ENCODE data around the gene MOB1B. TPM values are rescaled to one million over a fixed set of nuclear protein-coding genes. Genes with fewer than 3 reads are reported as not detected.

The MOB1B gene
- total and polyA plus RNA-seq, 2 of the 13 experiments (the other 11 are each of a cell fraction or from before 2014, with no cell fraction given), result 3.9 to 4.0 TPM

DNA sequence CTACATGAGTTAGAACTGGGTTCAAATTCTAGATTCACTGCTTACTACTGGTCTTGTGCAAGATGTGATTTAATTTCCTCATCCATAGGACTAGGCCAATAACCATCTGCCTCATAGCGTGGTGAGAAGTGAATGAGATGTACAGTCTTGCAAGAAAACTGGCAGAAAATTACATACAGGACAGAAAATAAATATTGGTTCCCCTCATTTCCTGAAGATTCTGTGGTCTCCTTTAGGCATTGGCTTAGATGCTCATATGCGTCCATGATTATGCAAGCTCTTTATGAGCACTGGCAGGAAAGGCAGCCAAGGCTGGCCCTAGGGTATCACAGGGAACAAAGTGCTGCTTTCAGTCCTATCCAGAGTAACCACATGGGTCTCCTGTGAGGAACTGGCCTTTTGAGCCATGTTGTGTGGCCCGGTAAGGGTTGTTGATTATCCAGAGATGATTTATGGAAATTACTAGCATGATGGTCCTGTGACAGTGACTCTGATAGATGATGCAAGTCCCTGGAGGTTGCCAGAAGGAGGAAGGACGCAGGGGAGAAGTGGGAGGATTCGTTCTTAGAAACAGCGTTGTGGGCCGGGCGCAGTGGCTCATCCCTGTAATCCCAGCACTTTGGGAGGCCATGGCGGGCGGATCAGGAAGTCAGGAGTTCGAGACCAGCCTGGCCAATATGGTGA is 9.9 kb upstream of the MOB1B start:
- Histone ChIP-seq H3K27me3 (ENCODE audit: control insufficient read depth in 1 of 2, insufficient read depth in 2 of 2, low read length in 2 of 2) (no peaks in the 10 kb centered on the region), H3K4me1 (ENCODE audit: insufficient read depth, low read length) (peaks cover 16% of the 10 kb centered on the region), H3K9ac (ENCODE audit: insufficient read depth, low read depth, low read length) (no peak overlapping the region), H2AFZ (ENCODE audit: low read length) (no peak overlapping the region), H3K36me3 (replicated peaks in 1 of 2; ENCODE audit: control insufficient read depth in 1 of 2, insufficient read depth in 2 of 2, low read length in 2 of 2) (no peaks in the 10 kb centered on the region), H3K27ac (ENCODE audit: extremely low read length, insufficient read depth, low read length) (no peak overlapping the region), H3K4me3 (replicated peaks in 1 of 3; ENCODE audit: insufficient read depth in 1 of 3, low read depth in 2 of 3, low read length in 3 of 3) (no peak overlapping the region), H3K79me2 (ENCODE audit: insufficient read depth, low read length) (no peaks in the 10 kb centered on the region), H4K20me1 (ENCODE audit: insufficient read depth, low read length) (no peaks in the 10 kb centered on the region), H3K9me3 (ENCODE audit: low read length) (no peaks in the 10 kb centered on the region), H3K4me2 (ENCODE audit: low read depth, low read length) (no peak overlapping the region)
- FAIRE-seq, result no peak
- ChIA-PET POLR2A (no interaction called here), CTCF (ENCODE audit: low intra/inter-chr PET ratio, low total read pairs) (no interaction called here)
- intact Hi-C loops (cut with micrococcal nuclease; ENCODE audit: unreplicated experiment) (no loop called here), in situ Hi-C loops (cut with HindIII; ENCODE audit: extremely low pct_ligation_motif_present, low pct_unique_long_range_greater_than_20kb) (no loop called here)
- TF ChIP-seq SAFB2 (CRISPR knock-in tag; IDR thresholded peaks at IDR 0.05; ENCODE audit: borderline replicate concordance, low read depth) (no peak), KLF9 (CRISPR knock-in tag; IDR thresholded peaks at IDR 0.05; ENCODE audit: low read depth) (no peak), ZNF672 (CRISPR knock-in tag; IDR thresholded peaks at IDR 0.05) (no peak), SNAPC2 (CRISPR knock-in tag; IDR thresholded peaks at IDR 0.05) (no peak), ZSCAN30 (CRISPR knock-in tag; IDR thresholded peaks at IDR 0.05) (no peak), CREB1 (IDR thresholded peaks at IDR 0.05) (no peak), CREB1 (CRISPR knock-in tag; IDR thresholded peaks at IDR 0.05) (no peak), ZIK1 (CRISPR knock-in tag; IDR thresholded peaks at IDR 0.05; ENCODE audit: borderline replicate concordance, low read depth) (no peak), ETV6 (CRISPR knock-in tag; conservative IDR thresholded peaks at IDR 0.05) (no peak), YY1 (IDR thresholded peaks at IDR 0.05; ENCODE audit: insufficient read depth, insufficient replicate concordance, low read depth, low read length) (no peak), STAT5B (CRISPR knock-in tag; IDR thresholded peaks at IDR 0.05) (no peak)
- TF ChIP-seq, protein P1, sequence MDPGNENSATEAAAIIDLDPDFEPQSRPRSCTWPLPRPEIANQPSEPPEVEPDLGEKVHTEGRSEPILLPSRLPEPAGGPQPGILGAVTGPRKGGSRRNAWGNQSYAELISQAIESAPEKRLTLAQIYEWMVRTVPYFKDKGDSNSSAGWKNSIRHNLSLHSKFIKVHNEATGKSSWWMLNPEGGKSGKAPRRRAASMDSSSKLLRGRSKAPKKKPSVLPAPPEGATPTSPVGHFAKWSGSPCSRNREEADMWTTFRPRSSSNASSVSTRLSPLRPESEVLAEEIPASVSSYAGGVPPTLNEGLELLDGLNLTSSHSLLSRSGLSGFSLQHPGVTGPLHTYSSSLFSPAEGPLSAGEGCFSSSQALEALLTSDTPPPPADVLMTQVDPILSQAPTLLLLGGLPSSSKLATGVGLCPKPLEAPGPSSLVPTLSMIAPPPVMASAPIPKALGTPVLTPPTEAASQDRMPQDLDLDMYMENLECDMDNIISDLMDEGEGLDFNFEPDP (CRISPR knock-in tag; conservative IDR thresholded peaks at IDR 0.05), result no peak
- TF ChIP-seq, protein P2, sequence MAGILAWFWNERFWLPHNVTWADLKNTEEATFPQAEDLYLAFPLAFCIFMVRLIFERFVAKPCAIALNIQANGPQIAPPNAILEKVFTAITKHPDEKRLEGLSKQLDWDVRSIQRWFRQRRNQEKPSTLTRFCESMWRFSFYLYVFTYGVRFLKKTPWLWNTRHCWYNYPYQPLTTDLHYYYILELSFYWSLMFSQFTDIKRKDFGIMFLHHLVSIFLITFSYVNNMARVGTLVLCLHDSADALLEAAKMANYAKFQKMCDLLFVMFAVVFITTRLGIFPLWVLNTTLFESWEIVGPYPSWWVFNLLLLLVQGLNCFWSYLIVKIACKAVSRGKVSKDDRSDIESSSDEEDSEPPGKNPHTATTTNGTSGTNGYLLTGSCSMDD (CRISPR knock-in tag; IDR thresholded peaks at IDR 0.05), result no peak
- TF ChIP-seq, protein P3, sequence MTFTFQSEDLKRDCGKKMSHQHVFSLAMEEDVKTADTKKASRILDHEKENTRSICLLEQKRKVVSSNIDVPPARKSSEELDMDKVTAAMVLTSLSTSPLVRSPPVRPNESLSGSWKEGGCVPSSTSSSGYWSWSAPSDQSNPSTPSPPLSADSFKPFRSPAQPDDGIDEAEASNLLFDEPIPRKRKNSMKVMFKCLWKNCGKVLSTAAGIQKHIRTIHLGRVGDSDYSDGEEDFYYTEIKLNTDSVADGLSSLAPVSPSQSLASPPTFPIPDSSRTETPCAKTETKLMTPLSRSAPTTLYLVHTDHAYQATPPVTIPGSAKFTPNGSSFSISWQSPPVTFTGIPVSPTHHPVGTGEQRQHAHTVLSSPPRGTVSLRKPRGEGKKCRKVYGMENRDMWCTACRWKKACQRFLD (CRISPR knock-in tag; IDR thresholded peaks at IDR 0.05; ENCODE audit: borderline replicate concordance), result no peak
- BruUV-seq (replicated peaks), result no TSS peak
- no peak for ATAC-seq
- 74% methylated on average over 11 of the region's 11 CpGs for WGBS (ENCODE audit: low lambda C conversion rate)
- no peak for DNase-seq (ENCODE audit: low spot score)
